Measurements from ENCODE around the gene OR10G3.

The OR10G3 gene

DNA sequence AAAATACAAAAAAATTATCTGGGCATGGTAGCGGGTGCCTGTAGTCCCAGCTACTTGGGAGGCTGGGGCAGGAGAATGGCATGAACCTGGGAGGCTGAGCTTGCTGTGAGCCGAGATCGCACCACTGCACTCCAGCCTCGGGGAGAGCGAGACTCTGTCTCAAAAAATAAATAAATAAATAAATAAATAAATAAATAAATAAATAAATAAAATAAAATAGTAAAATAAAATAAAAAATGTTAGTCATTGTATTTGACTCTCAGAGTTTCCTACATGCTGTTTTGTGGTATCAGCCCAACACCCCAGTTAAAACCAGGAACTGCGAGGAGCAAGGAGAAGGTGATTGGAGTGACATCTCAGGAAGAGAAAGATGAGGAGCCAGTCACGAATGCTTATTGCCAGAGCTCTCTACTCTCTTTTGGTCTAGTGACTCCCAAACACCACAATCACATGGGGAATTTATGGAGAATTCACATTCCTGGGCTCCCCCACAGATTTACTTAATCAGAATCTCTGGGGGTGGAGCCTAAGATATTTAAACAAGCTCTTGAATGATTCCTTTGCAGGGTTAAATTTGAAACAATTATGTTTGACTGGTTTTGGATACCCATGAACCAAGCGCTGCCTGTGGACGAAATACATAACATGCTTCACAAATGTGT, 38.3 kb downstream of the OR10G3 start:
- no peak for TF ChIP-seq CTCF (conservative IDR thresholded peaks at IDR 0.05)

GRCh38 chr14:21539189-21539940, 40.5 kb downstream of the OR10G3 start:
- no peak overlapping the region for H3K27ac ChIP-seq
- no peak for TF ChIP-seq CTCF (conservative IDR thresholded peaks at IDR 0.05)

More for the DNA sequence above, 38.3 kb downstream of the OR10G3 start:
- no peak overlapping the region for H3K27ac ChIP-seq

GRCh38 chr14:21537090-21537424, 42.8 kb downstream of the OR10G3 start:
- no peak for TF ChIP-seq CTCF (conservative IDR thresholded peaks at IDR 0.05)
- H3K27ac ChIP-seq: no peak overlapping the region

DNA sequence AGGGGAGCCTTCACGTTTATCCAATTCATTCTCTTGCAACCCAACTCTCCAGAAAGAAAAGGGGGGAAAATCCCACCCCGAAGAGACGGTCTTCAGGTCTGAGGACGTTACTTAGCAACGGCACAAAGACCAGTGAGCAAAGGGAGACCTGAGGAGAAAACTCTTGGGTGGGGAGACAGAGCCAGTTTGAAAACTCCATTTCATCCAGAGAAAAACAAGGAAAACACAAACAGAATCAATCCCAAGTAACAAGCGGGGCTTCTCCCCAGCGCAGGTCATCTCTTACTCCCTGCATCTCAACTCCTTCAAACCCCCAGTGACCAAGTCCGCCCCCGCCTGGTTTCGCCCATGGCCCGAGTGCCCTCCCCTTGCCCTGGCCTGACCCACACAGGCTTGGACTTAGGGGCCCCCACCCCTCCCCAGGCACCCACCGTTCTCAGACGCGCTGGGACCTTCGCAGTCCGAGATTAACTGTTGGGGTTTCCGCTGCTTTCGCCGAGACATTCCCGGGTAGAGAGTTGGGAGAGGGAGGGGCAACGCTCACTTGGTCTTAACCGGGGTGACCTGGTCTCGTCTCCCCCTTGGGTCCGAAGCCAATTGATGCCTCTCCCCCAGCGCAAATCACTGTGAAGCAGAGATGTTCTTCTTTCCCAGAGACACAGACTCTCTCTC, 43.3 kb downstream of the OR10G3 start:
- no peak for TF ChIP-seq CTCF (conservative IDR thresholded peaks at IDR 0.05)
- no peak overlapping the region for H3K27ac ChIP-seq

DNA sequence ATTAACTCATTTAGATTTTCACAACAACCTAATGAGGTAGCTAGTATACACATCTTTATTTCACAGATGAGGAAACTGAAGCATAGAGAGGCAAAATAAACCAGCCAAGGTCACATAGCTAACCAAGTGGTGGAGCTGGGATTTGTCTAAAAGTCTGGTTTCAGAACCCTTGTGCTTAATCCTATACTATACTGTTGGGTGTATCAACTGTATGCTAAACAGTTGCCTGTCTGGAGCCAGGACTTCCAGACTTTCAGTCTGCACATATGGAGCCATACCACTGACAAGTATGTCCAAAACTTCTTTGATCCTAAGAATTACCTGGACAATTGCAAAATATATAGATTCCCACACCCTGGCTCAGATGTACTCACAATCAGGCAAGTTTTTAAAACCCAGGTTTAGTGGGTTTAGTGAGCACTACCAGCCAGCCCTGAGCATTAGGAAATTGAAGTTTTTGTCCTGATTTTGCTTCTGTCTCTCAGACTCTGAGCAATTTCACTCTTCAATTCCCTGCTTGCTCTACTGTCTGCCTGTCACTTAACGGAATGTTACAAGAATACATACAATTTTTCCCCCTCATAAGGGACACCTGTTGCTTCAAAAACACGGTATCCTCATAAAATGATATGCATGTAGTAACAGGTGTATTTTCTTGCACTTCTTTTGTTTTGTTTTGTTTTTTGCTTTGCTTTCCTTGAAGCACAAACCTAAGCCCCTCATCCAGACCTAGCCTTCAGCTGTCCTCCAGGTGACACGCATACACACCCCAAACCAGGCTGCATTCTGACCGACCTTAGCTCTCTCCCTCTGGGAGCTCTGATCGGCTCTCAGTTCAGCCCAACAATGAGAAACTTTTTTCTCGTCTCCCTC, 44.1 kb downstream of the OR10G3 start:
- no peak for TF ChIP-seq CTCF (conservative IDR thresholded peaks at IDR 0.05)

DNA sequence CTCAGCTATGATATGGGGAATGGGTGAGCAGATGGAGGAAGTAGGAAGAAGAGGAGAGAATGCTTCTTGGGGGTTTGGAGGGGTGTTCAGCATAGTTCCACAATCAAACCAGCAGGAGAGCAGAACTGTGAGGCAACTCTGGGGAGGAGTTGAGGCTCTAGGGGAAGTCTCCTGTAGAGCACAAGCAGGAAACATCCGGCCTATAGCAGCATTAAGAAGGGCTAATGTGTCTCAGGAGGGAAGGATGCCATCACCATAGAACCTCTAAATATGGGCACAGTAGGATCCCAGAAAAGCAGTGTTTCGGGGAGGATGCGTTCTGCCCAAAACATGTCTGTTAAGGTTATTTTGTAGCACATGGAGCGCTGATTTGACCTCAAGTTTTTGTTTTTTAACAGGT, 45.3 kb downstream of the OR10G3 start:
- H3K27ac ChIP-seq: no peak overlapping the region
- TF ChIP-seq CTCF (conservative IDR thresholded peaks at IDR 0.05): no peak

More for the DNA sequence above, 44.1 kb downstream of the OR10G3 start:
- H3K27ac ChIP-seq: no peak overlapping the region

All from VCaP (cell line).